AG09319 (cell line): ENCODE measurements around the gene EPN3.

ENCODE experiments used
- DNase-seq: peaks from one replicate; pipeline ENCODE4 v3.0.0-alpha.2; 2010; ENCODE audit warnings: low read depth; ENCODE audit errors: extremely low read depth
- CTCF ChIP-seq: IDR thresholded peaks from 2 replicates; pipeline ENCODE4 v1.5.1; 2011; ENCODE audit warnings: low read depth, mild to moderate bottlenecking, inconsistent platforms, low read length, moderate library complexity

The EPN3 gene

DNA sequence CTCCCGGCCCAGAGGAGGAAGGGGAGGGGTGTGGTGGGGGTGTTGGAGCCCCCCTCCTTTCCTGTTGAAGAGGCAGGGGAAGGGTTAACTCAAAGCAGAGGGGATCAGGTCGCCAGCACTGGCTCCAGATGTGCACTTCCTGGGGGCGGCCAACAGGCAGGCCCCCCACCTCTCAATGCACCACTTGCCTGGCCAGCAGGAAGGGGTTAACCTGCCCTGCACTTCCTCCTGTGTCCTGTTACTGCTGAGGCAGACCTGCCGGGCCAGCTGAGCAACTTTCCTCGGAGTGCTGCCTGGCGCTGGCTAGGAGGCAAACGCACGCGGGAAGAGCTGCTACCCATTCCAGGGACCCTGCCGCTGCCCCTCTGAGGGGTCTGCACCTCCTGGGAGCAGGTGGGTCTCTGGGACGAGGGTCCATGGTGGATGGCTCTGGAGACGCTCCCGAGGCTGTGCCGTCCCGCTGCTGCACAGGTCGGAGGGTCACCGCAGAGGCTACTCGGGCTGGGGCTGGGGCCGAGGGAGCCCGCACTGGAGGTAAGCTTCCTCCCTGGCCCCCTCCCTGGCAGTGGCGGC, at the start of gene EPN3:
EPN3 (plus strand) TSS at position 284 of the 573 bp plus-strand sequence. CDS start 3,822 bp downstream, outside the sequence.
- DNase-seq, result no peak
- no peak for TF ChIP-seq CTCF

DNA sequence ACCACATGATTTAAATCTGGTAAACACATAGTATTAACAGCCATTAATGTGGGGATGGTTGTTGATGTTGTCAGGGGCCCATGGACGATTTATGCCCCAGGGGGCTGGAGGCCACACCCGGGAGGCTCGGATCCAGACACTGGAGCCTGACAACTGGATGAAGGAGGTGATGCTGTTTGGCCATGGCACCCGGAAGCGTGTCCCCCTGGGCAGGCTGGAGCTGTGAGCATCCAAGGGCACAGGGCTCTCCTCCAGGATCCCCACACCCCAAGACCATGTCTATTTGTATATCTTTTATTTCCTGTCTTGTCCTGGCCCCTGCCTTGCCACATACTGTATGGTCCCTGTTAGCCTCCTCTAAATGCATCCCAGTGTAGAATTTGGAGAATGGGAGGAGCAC, 49.3 kb upstream of the EPN3 start:
- no peak for DNase-seq
- no peak for TF ChIP-seq CTCF

GRCh38 chr17:50484386-50485155, 48.0 kb upstream of the EPN3 start:
- no peak for DNase-seq
- TF ChIP-seq CTCF, result no peak

- TF ChIP-seq CTCF, result no peak
- no peak for DNase-seq
These were observed 45.1 kb upstream of the EPN3 start for GRCh38 chr17:50487213-50488096.

- DNase-seq, result no peak
- TF ChIP-seq CTCF, result no peak
These were observed 43.7 kb upstream of the EPN3 start for GRCh38 chr17:50488880-50489279.

DNA sequence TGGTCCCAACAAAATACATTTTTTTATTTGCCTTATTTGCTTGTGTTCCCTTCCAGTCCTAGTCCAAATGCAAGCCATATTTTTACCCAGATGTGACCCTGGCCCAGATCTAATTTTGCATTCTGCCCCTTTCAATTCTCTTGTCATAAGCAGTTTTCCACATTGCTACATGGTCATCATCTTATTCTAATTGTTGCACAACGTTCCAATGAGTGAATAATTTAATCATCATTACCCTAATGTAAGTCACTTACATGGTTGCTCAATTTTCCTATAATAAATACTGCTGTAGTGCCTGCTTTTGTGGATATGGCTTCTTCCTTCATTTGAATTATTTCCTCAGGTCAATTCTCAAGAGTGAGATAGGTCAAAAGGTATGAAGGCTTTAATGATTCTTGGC, 41.0 kb upstream of the EPN3 start:
- no peak for DNase-seq
- no peak for TF ChIP-seq CTCF

GRCh38 chr17:50492214-50492613, 40.3 kb upstream of the EPN3 start:
- no peak for DNase-seq
- TF ChIP-seq CTCF, result no peak
